GM12891 (cell line): ENCODE results near the gene NUDT14.
A peak's percentile ranks its signal among the peaks of the same experiment; 100 is the strongest.

ENCODE experiments used
- DNase-seq: peaks from one replicate; pipeline ENCODE4 v3.0.0; 2011; ENCODE audit warnings: low spot score; ENCODE audit not compliant: insufficient read length
- FAIRE-seq: peaks from 2 replicates; lab custom pipeline; 2011; peaks lifted over from hg19 to GRCh38; lab: Jason Lieb, UNC
- PAX5 ChIP-seq: IDR thresholded peaks from 2 replicates; pipeline ENCODE4 v1.6.1; 2011; ENCODE audit warnings: low read length, moderate library complexity, mild to moderate bottlenecking; ENCODE audit not compliant: insufficient read depth, severe bottlenecking
- POLR2A ChIP-seq: IDR thresholded peaks from 2 replicates; pipeline ENCODE4 v1.6.1; 2011; ENCODE audit warnings: low read depth, low read length, control low read depth
- POLR2AphosphoS5 ChIP-seq: IDR thresholded peaks from 2 replicates; pipeline ENCODE4 v1.6.1; 2011; ENCODE audit warnings: low read depth, low read length, control low read depth
- POU2F2 ChIP-seq: IDR thresholded peaks from 2 replicates; pipeline ENCODE4 v1.6.1; 2011; ENCODE audit warnings: low read depth, mild to moderate bottlenecking, control low read depth, low read length, moderate library complexity
- SPI1 ChIP-seq: IDR thresholded peaks from 2 replicates; pipeline ENCODE4 v1.6.1; 2011; ENCODE audit warnings: low read depth, low read length, control low read depth
- TAF1 ChIP-seq: IDR thresholded peaks from 2 replicates; pipeline ENCODE4 v1.6.1; 2011; ENCODE audit warnings: low read depth, low read length, control low read depth

The NUDT14 gene

DNA sequence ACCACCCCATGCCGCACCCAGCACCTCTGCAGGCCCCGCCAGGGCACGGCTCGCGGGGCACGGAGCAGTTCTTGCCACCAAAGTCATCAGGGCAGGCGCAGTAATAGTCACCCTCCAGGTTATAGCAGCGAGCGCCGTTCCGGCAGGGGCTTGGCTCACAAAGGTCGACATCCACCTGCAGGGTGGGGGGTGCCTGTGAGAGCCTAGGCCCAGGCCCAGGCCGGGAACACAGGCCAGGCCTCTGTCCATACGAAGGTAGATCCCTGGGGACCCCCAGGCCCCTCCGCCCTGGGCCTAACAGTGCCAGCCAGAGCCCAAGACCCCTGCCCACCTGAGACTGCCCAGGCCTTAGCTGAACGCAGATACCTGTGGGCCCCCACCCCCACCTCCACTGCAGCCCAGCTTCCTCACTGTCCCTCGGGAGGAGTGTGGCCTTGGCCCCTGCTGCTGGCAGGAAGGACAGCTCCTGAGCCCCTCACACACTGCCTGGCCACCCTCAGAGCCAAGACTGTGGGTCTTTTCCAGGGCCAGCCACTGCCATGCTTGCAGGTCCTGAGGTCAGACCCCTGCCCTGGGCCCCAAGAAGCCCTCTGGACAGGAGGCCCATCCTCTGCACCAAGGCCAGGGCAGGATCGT is 31.8 kb downstream of the NUDT14 start:
- FAIRE-seq (no peak), DNase-seq (no peak)
- TF ChIP-seq POU2F2, result no peak
- no peak for TF ChIP-seq TAF1
- no peak for TF ChIP-seq POLR2A
- no peak for TF ChIP-seq SPI1
- TF ChIP-seq PAX5, result no peak
- TF ChIP-seq POLR2AphosphoS5, result no peak

DNA sequence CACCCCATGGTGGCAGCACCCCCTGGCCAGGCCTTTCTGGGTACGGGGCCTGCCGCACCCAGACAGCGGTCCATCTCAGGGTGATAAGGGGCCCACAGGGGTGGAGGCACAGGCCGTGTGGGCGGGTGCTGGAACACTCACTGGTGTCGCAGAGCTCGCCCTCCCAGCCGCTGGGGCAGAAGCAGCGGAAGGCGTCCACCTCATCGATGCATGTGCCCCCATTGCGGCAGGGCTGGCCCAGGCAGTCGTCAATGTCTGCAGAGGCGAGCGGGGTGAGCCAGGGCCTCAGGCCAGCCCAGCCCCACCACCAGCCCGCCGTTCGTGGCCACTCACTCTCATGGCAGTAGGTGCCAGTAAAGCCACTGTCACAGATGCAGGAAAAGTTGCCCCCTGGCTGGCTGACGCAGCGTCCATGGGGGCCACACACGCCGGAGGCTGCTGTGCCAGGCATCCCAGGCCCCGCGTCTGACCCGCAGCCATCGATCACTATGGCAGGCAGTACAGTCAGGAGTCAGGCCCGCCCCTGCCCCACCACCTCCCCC is 32.4 kb downstream of the NUDT14 start:
- DNase-seq (no peak), FAIRE-seq (no peak)
- no peak for TF ChIP-seq SPI1
- TF ChIP-seq POLR2A, result no peak
- TF ChIP-seq TAF1, result no peak
- TF ChIP-seq POU2F2, result no peak
- no peak for TF ChIP-seq POLR2AphosphoS5
- no peak for TF ChIP-seq PAX5

- FAIRE-seq (no peak), DNase-seq (no peak)
- no peak for TF ChIP-seq POLR2AphosphoS5
- no peak for TF ChIP-seq PAX5
- no peak for TF ChIP-seq POLR2A
- no peak for TF ChIP-seq POU2F2
- TF ChIP-seq TAF1, result no peak
- TF ChIP-seq SPI1, result no peak
Observed at GRCh38 chr14:105147671-105148603, 33.2 kb downstream of the NUDT14 start.

DNA sequence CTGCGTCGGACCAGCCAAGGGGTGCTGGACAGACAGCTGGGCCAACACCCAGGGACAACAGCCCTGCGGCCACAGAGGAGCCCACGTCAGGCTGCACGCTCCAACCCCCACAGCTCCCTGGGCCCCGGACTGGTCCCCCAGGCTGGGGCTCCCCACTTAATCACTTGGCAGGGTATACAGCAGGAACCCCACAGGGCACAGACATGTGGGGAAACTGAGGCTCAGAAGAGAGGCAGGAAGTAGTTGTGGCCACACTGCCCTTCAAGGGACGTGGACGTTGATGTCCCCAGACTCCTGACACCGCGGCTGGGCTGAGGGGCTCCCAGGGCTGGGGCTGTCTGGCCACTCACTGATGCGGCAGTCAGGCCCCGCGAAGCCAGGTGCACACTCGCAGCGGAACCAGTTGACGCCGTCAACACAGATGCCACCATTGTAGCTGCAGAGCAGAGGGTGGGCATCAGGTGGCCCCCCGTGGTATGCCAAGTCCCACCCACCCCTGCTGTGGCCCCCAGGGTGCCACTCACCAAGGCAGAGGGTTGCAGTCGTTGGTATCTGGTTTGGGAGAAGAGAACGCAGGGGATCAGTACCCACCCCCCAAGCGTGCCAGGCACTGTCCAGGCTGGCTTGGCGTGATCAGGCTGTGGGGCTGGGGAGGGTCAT is 34.0 kb downstream of the NUDT14 start:
- TF ChIP-seq POLR2A (no peak), TAF1 (no peak), SPI1 (no peak), PAX5 (no peak), POU2F2 (no peak), POLR2AphosphoS5 (no peak)

DNA sequence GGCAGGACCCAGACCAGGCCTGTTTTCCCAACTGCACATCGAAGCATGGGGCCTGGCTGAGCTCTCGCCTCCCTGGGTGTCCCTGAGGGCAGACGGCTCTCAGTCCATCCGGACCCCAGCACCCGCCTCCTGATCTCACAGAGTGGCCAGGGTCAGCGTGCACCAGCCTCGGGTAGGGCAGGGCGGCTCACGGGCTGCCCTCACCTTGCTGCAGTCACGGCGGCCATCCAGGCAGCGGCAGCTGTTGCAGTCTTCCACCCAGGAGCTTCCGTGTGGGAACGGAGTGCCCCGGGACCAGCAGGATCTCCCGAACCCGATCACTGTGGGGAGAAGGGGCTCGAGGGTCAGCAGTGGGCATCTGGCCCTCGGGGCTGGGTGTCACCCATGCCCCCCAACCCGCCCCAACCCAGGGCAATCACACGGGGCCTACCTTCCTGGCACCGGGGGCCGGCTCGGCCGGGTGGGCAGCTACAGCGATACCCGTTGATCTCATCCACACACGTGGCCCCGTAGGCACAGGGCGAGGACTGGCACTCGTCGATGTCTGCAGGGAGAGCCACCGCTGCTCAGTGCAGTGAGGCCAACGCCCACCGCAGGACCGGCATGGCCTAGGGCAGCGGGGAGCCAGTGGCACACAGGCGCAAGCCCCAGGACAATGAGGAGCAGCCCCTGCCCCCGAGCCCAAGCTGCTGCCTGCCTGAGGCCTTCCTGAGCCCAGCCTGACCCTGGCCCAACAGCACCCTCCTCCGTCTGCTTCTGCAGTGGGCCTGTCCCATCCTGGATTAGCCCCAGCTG is 34.7 kb downstream of the NUDT14 start:
- DNase-seq, result no peak
- no peak for TF ChIP-seq POLR2A
- TF ChIP-seq PAX5, result no peak
- TF ChIP-seq POLR2AphosphoS5, result no peak
- no peak for TF ChIP-seq TAF1
- TF ChIP-seq SPI1, result no peak
- no peak for TF ChIP-seq POU2F2
- no peak for FAIRE-seq

More for the DNA sequence above, 34.0 kb downstream of the NUDT14 start:
- FAIRE-seq (no peak), DNase-seq (no peak)

- FAIRE-seq (no peak), DNase-seq (no peak)
- TF ChIP-seq SPI1 (no peak), TAF1 (no peak), POLR2AphosphoS5 (no peak), POU2F2 (no peak), POLR2A (no peak), PAX5 (no peak)
Observed at GRCh38 chr14:105145381-105146180, 35.5 kb downstream of the NUDT14 start.

DNA sequence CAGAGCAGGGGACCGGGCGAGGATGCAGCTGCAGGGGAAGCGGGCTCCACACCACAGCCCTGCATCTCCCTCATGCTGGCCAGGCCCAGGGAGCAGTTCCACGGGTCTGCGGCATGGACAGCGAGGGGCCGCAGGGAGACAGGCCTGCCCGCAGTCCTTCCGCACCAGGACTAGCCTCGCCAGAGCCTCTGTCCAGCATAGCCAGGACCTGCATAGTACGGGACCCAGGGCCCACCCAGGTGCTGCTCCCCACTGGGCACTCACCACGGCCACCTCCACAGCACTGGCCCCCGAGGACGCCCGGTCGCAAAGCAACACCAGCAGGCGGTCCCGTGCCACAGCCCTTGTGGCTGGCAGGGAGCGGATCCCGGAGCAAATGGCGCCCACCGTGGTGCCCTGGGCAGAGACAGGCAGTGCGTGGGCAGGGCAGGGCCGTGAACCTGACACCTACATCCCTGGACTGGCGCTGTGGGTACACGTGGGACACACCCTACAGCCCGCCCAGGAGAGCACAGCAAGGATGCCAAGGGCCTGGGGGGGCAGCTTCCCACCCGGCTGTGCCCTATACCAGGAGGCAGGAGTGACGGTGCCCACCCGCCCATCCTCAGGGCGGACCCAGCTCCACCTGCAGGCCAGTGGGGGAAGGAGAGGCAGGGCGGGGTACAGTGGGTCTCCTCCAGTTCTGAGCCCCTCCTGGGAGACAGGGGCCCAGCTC is 36.3 kb downstream of the NUDT14 start:
- no peak for FAIRE-seq
- peak; percentile 20 for DNase-seq

More for the DNA sequence above, 36.3 kb downstream of the NUDT14 start:
- TF ChIP-seq SPI1, result no peak
- no peak for TF ChIP-seq POLR2AphosphoS5
- no peak for TF ChIP-seq POLR2A
- TF ChIP-seq PAX5, result no peak
- no peak for TF ChIP-seq POU2F2
- TF ChIP-seq TAF1, result no peak
